Measurements from ENCODE around the gene OPHN1. TPM values are rescaled to one million over a fixed set of nuclear protein-coding genes. Genes with fewer than 3 reads are reported as not detected.

Gene OPHN1
- total and polyA plus RNA-seq, 2 of the 13 experiments (the other 11 are each of a cell fraction or from before 2014, with no cell fraction given) = 1.6 to 1.7 TPM

DNA sequence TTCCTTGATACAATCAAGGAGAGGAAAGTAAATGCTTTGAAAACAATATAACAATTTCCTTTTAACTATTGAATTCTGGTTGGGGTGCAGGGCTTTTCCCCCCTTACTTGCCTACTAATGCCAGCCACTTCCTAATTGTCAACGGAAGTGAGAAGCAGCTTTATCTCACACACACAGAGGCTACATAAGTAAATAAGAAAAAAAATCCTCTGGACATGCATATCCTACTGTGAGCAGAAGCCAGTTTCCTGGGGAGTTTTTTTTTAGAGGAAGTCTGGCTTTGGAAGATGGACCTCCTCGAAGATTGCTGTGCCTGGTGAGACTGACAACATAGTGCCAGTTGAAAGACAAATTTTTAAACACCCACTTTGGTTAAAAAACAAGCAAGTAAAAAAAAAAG is 180.6 kb downstream of the OPHN1 start:
- no peak for DNase-seq (ENCODE audit: low spot score)
- H3K79me2 ChIP-seq (ENCODE audit: insufficient read depth, low read length) = no peaks in the 10 kb centered on the region
- no peak overlapping the region for H3K4me2 ChIP-seq (ENCODE audit: low read depth, low read length)
- H3K4me3 ChIP-seq (replicated peaks in 1 of 3; ENCODE audit: insufficient read depth in 1 of 3, low read depth in 2 of 3, low read length in 3 of 3) = no peak overlapping the region
- WGBS (ENCODE audit: low lambda C conversion rate) = 33% methylated on average over 2 of the region's 2 CpGs
- in situ Hi-C loops (cut with HindIII; ENCODE audit: extremely low pct_ligation_motif_present, low pct_unique_long_range_greater_than_20kb) = no loop called here
- H3K9me3 ChIP-seq (ENCODE audit: low read length) = no peaks in the 10 kb centered on the region
- FAIRE-seq = no peak
- no peak for ATAC-seq
- no peak overlapping the region for H3K27ac ChIP-seq (ENCODE audit: extremely low read length, insufficient read depth, low read length)
- H3K36me3 ChIP-seq (replicated peaks in 1 of 2; ENCODE audit: control insufficient read depth in 1 of 2, insufficient read depth in 2 of 2, low read length in 2 of 2) = no peaks in the 10 kb centered on the region
- TF ChIP-seq FOXA1 (IDR thresholded peaks at IDR 0.05) (no peak), FOXA1 (CRISPR knock-in tag; IDR thresholded peaks at IDR 0.05) (no peak), MAFG (CRISPR knock-in tag; IDR thresholded peaks at IDR 0.05) (no peak), CCAR2 (optimal IDR thresholded peaks at IDR 0.05; ENCODE audit: low read depth, low read length) (no peak), ZNF570 (CRISPR knock-in tag; IDR thresholded peaks at IDR 0.05; ENCODE audit: borderline replicate concordance) (no peak), RARG (CRISPR knock-in tag; IDR thresholded peaks at IDR 0.05; ENCODE audit: low read depth) (no peak), ZNF138 (CRISPR knock-in tag; IDR thresholded peaks at IDR 0.05; ENCODE audit: low read depth) (no peak), JARID2 (CRISPR knock-in tag; IDR thresholded peaks at IDR 0.05; ENCODE audit: insufficient replicate concordance) (no peak), RBAK (CRISPR knock-in tag; IDR thresholded peaks at IDR 0.05) (no peak), KDM3A (CRISPR knock-in tag; IDR thresholded peaks at IDR 0.05; ENCODE audit: low read depth) (no peak), ZNF441 (CRISPR knock-in tag; IDR thresholded peaks at IDR 0.05; ENCODE audit: borderline replicate concordance) (no peak), TAF1 (CRISPR knock-in tag; IDR thresholded peaks at IDR 0.05) (no peak), RCOR2 (CRISPR knock-in tag; IDR thresholded peaks at IDR 0.05) (no peak)
- TF ChIP-seq, protein P1, sequence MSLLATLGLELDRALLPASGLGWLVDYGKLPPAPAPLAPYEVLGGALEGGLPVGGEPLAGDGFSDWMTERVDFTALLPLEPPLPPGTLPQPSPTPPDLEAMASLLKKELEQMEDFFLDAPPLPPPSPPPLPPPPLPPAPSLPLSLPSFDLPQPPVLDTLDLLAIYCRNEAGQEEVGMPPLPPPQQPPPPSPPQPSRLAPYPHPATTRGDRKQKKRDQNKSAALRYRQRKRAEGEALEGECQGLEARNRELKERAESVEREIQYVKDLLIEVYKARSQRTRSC (CRISPR knock-in tag; IDR thresholded peaks at IDR 0.05; ENCODE audit: low read depth) = no peak
- TF ChIP-seq, protein P2, sequence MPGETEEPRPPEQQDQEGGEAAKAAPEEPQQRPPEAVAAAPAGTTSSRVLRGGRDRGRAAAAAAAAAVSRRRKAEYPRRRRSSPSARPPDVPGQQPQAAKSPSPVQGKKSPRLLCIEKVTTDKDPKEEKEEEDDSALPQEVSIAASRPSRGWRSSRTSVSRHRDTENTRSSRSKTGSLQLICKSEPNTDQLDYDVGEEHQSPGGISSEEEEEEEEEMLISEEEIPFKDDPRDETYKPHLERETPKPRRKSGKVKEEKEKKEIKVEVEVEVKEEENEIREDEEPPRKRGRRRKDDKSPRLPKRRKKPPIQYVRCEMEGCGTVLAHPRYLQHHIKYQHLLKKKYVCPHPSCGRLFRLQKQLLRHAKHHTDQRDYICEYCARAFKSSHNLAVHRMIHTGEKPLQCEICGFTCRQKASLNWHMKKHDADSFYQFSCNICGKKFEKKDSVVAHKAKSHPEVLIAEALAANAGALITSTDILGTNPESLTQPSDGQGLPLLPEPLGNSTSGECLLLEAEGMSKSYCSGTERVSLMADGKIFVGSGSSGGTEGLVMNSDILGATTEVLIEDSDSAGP (CRISPR knock-in tag; IDR thresholded peaks at IDR 0.05; ENCODE audit: borderline replicate concordance) = no peak
- BruUV-seq (replicated peaks) = no TSS peak
- ChIA-PET CTCF (ENCODE audit: low intra/inter-chr PET ratio, low total read pairs) (no interaction called here), POLR2A (no interaction called here)
- peaks cover 9% of the 10 kb centered on the region; the same call in 1 of the 2 replicates for H3K4me1 ChIP-seq (ENCODE audit: insufficient read depth, low read length)
- no peaks in the 10 kb centered on the region for H3K27me3 ChIP-seq (ENCODE audit: control insufficient read depth in 1 of 2, insufficient read depth in 2 of 2, low read length in 2 of 2)
- intact Hi-C loops (cut with micrococcal nuclease; ENCODE audit: unreplicated experiment) = no loop called here
- H3K9ac ChIP-seq (ENCODE audit: insufficient read depth, low read depth, low read length) = no peak overlapping the region
- H2AFZ ChIP-seq (ENCODE audit: low read length) = no peak overlapping the region
- H4K20me1 ChIP-seq (ENCODE audit: insufficient read depth, low read length) = no peaks in the 10 kb centered on the region

Data from HepG2 (cell line).